SK-MEL-5 (cell line): ENCODE results near the gene KRTAP23-1. TPM values are rescaled to one million over a fixed set of nuclear protein-coding genes. Genes with fewer than 3 reads are reported as not detected.

Experiments
- DNase-seq: peaks from one replicate; pipeline ENCODE4 v3.0.0-alpha.2; 2016; ENCODE audit warnings: low read depth, low spot score
- in situ Hi-C: cut with HindIII; loops from 2 replicates; pipeline ENCODE4 v1.10.0; 2016; ENCODE audit warnings: low sequenced_read_pairs, high pct_unique_total_duplicates, low pct_unique_long_range_greater_than_20kb
- polyA plus RNA-seq, 2 experiments: library from polyadenylated mRNA; depleted of rRNA; stranded (reverse); fragments of >200 nt; gene quantifications; 2 replicates each; pipeline ENCODE4 v1.2.3, GENCODE V29; 2015
- total RNA-seq: library from RNA; depleted of rRNA; stranded (reverse); fragments of >200 nt; shearing (Covaris generic); gene quantifications from 2 replicates; pipeline ENCODE4 v1.2.3, GENCODE V29; 2014; rRNA removed

KRTAP23-1 gene, protein sequence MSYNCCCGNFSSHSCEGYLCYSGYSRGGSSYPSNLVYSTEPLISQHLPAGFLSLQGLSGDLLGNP
- total RNA-seq: not detected in 2 replicates
- not detected in 2 replicates for polyA plus RNA-seq (2015; cell fraction: cytosol; rRNA removed)
- polyA plus RNA-seq (2015; cell fraction: nucleus; rRNA removed): not detected in 2 replicates

DNA sequence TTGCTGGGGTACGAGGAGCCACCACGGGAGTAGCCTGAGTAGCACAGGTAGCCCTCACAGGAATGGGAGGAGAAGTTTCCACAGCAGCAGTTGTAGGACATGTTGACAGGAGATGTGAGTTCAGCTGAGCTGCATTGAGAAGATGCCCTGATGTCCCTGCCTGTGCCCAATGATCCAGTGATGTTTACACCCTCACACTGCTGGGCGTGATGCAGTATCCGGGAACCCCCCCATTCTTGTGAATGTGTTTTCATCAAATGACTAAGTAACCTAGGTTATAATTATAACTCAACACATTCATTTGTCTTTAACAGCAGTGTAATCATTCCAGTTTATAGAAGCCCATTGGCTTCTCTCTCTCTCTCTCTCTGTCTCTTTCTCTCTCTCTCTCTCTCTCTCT, at the start of gene KRTAP23-1:
TSS of gene KRTAP23-1 (minus strand) at position 101 of the 400 bp plus-strand sequence. CDS start at position 101, 0 bp downstream.
- in situ Hi-C loops: no loop called here
- DNase-seq: no peak

DNA sequence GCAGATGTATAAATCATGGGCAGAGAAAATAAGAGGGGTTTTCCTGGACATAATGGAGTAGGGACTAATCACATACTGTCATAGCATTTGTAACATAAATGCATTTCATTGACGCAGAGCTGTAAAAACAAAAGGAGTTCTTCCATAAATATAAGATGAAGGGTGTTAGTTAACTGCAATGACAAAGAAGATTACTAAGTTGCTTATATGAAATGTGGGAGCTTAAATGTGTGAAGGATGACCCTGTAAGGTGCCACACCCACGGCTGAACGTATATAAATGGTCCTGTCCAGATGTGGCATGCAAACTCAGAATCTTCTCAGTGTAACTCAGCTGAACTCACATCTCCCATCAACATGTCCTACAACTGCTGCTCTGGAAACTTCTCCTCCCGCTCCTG, 47.3 kb upstream of the KRTAP23-1 start, which contains the start of gene KRTAP13-1:
TSS of gene KRTAP13-1 (plus strand) at position 301 of the 400 bp plus-strand sequence. CDS start at position 357, 56 bp downstream.
- DNase-seq: no peak
- in situ Hi-C loops: no loop called here

DNA sequence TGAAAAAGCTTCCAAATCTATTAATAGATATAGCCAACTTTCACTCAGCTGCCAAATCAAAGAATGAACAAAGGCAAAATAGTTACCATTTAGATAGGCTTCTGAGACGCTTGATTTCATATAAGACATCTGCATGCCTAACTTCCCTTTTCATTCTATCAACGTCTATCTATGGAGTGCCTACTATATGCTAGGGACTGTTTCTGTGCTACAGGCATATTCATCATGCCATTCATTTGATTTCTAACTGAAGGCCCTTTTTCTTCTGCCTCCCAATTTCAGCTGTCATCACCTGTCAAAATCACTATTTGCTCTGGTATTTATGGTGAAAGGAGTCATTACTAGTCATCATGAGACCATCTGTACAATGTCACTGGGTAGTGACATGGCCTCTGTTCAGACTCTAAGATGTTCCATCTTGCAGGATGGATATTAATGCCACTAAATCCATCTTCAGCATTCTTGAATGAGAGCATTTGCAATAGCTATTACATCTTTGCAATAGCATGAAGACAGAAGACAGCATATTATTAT, 43.2 kb upstream of the KRTAP23-1 start:
- no peak for DNase-seq
- in situ Hi-C loops: no loop called here

DNA sequence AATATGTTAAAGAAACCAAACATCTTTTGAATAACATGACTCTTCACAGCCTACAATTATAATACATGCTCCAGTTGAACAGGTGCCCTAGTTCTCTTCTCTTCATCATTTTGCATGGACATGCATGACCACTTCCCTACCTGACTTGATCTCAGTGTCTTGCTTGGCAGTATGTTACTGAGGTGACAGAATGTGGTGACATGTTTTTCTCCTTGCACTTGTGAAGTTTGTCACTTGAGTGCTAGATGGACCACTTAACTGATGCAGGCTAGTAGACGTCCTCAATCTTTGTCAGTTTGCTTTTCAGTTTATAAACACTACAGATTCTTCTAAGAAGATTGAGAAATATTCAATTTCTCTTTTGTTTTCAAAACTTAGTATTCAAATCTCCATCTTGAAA, 33.8 kb upstream of the KRTAP23-1 start:
- in situ Hi-C loops: no loop called here
- no peak for DNase-seq

DNA sequence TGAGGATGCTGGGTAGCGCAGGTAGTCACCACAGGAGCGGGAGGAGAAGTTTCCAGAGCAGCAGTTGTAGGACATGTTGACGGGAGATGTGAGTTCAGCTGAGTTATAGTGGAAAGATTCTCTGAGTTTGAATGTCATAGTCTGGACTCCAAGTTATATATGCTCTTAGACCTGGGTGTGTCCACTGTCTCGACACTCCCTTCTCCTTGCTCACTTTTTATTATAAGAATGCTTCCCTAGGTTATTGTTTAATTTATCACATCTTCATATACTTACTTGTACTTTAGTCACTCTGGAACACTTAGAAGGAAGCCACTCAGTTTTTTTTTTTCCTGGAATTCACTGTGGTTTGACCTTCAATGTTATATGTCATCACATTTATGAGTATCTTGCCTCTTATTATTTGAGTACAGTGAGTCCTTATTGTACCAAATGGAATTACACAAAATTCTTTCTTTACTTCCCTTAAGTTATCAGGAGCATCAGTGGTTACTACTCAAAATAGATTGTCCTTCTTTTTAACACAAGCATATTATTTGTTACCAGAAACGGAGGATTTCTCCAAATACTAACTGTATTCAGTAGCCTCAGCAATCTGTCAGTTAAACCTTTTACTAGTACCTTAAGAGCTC, 23.8 kb upstream of the KRTAP23-1 start, which contains the start of gene KRTAP13-2:
TSS of gene KRTAP13-2 (minus strand) at position 133 of the 632 bp plus-strand sequence. CDS start at position 75, 58 bp downstream.
- in situ Hi-C loops: no loop called here
- peak; percentile 68 for DNase-seq

DNA sequence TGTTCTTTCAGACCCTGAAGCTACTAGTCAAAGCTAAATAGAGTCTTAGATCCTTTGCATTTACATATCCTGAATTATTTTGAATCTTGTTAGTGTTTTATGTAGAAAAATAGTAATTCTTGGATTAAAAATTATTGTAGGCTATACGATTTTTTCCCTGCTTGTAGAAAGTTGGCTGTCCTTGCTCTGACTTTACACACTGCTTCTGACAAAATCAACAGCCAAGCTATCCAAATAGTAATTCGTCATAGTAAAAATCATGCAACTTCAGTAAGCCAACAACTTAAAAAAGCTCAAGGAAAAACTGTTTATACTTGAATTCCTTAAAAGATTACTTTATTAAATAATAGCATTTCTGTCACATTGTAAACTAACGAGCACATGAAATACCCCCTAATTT, 7.5 kb upstream of the KRTAP23-1 start:
- DNase-seq: no peak
- in situ Hi-C loops: no loop called here

DNA sequence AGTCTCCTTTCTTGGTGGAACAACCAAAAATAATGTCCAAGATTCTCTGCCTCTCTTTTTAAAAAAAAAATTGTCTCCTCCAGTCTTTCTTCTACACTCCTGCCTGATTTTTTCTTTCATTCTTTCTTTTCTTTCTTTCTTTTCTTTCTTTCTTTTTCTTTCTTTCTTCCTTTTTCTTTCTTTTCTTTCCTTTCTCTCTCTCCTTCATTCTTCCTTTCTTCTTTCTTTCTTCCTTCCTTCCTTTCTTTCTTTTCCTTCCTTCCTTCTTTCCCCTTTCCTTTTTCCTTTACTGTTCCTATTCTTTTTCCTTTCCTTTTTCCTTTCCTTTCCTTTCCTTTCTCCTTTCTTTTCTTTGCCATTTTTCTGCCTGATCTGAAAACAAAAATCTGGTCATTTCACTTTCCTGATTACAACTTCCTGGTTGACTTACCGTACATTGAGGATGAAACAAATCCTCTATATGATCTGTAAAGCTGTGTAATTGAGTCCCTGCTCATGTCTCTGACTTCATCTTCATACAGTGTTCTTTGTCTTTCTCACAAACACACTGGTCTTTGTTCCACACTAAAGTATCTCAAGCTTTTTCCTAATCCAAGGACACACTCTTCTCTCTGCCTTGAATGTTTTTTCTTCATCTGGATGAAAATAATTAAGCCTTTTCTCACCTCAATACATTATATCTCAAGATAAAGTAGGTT, 6.1 kb upstream of the KRTAP23-1 start:
- DNase-seq: peak; percentile 70

DNA sequence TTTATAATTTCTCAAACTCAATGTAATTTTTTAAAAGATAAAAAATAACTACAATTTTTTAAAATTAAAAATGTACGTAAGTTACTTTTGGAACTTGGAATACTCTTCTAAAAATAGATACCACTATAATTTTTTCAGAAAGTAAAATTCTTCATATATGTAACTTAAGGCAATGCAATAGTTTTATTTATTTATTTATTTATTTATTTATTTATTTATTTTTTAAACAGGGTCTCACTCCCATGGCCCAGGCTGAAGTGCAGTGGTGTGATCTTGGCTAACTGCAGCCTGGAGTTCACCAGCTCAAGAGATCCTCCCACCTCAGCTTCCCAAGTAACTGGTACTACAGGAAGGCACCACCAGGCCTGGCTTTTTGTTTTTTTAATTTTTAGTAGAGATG, 3.1 kb upstream of the KRTAP23-1 start:
- no peak for DNase-seq
- in situ Hi-C loops: no loop called here

More for the DNA sequence above, 6.1 kb upstream of the KRTAP23-1 start:
- in situ Hi-C loops: no loop called here

DNA sequence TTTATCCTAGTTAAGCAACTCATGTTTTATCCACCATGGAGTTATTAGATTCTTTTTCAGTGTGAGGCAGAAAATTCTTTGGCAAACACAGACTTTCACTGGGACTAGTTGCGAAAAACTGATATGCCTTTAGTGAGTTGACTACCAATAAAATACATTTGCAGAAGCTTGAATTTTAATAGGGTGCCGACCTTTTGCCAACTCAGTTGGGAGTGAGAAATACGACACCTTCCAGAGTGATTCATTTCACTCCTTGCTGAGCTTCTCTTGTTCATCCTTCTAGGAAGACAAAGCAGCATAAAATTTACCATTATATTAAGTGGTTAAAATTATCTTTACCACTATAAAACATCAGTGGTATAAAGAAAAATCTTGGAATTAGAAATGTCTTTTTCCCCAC, 1.2 kb upstream of the KRTAP23-1 start:
- no peak for DNase-seq

DNA sequence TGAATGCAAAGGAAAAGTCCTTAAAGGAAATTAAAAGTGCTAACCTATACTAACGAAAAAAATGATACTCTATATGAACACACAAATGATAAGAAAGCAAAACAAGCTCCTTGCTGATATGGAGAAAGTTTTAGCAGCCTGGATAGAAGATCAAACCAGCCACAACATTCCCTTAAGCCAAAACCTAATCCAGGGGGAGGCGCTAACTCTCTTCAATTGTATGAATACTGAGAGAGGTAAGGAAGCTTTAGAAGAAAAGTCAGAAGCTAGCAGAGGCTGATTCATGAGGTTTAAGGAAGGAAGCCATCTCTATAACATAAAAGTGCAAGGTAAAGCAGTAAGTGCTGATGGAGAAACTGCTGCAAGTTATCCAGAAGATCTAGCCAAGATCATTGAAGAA, 3.4 kb downstream of the KRTAP23-1 start:
- in situ Hi-C loops: no loop called here
- peak; percentile 47 for DNase-seq

More for the DNA sequence above, 1.2 kb upstream of the KRTAP23-1 start:
- in situ Hi-C loops: no loop called here

DNA sequence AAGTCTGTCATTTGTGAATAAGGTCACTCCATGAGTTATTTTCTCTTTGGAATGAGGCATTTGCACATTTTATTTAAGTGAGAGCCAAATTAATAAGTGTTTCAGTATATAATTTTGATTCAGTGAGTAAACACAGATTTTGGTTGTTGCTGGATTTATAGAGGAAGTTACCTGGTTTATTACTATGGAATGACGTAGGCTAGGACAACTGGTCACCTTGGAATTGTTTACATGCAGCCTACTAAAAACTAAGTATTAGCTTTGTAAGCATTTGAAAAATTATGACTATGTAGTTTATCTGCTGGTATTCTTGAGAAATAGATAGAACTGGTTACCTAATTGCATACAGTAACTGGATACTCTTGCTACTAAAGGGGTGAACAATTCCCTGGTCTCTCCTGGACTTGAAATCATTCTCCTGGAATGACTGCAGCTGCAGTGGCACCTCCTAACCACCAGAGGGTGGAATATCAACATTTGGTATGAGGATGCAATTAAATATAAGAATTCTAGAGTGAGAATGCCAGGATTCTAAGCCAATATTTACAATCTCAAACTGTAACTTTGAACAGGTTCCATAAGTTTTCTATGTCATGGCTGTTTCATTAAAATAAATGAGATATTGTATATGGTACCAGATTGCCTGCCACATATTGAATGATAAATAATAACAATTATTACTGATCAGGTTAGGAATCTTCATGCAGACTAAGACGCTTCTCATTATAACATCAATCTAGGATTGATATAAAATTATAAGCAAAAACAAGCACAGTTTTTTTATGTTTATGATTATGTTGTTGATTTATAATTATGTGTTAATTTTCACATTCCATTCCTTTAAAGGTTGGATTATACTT, 7.5 kb downstream of the KRTAP23-1 start:
- peak; percentile 68 for DNase-seq
- in situ Hi-C loops: no loop called here

DNA sequence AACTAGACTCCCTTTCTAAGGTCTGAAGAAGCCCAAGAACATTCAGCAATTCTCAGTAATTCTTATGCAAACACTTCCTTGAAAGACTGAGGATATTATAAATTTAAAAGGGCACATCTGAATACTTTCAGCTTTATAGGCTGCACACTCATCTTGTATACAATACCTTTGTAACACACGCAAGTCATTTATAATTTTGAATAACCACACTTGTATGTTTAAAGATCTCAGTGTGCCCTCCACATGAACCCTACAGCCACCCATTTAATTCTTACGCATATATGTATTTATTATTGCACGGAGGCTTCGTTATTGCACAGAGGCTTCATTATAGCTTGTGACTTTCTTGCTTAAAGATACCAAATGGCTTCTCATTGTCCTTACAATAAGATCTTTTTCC, 9.7 kb downstream of the KRTAP23-1 start:
- DNase-seq: no peak
- in situ Hi-C loops: no loop called here

DNA sequence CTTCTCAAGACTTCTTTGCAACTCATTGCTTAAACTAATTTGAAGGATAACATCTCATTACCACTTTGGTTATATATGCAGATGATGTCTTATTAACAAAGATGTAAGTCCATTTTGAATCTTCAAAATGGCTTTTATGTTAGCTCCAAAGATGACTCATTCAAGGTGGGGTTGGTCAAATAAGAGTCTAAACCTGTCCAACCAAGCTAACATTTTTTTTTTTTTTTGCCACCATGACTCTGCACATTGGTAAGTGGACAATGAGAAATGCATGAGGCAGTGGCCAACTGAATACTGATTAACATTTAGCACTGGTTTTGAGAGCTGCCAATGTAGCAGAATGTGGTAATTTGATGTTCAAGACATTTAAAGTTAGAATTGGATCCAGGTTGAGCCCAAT, 10.6 kb downstream of the KRTAP23-1 start:
- in situ Hi-C loops: no loop called here
- no peak for DNase-seq

DNA sequence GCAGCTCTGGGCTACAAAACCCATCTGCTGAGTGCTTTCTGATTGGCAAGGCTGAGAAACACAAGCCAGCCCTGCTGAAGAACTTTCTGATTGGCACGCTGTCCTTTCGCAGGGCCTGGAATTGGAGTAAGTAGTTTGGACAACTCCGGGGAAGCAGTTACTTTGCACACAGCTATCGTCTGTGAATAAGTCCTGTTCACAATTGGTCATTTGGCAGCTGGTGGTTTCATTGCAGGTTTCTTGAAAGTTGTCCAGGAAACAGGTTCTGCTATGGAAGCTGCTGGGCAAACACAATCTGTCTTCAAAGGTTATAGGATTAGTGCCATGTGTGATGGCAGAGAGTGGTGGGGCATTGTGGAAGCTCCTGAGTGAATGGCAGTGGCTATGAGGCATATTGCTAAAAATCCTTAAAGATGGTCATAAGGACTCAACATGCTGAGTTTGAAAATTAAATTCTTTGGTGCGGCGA, 11.1 kb downstream of the KRTAP23-1 start, which contains the start of gene KRTAP27-1:
TSS of gene KRTAP27-1 (minus strand) at position 419 of the 469 bp plus-strand sequence. CDS start at position 393, 26 bp downstream.
- in situ Hi-C loops: no loop called here
- DNase-seq: no peak

DNA sequence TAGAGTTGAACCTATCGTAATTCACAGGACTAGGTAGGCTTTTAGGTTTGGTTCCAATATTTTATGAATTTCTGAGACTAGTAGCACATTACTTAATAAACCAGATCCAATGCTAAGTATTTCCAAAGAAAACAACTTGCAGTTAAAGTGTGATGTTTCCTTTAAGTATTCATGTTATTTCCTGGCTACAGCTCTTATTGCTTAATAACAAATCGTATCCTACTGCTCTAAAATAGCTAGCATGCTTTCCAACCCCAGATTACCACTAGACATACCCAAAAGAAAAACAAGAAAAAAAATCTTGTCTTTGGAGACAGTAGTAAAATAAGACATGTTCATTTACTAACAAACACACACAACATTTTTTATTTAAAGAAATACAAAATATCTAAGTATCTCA, 11.8 kb downstream of the KRTAP23-1 start:
- no peak for DNase-seq
- in situ Hi-C loops: no loop called here

DNA sequence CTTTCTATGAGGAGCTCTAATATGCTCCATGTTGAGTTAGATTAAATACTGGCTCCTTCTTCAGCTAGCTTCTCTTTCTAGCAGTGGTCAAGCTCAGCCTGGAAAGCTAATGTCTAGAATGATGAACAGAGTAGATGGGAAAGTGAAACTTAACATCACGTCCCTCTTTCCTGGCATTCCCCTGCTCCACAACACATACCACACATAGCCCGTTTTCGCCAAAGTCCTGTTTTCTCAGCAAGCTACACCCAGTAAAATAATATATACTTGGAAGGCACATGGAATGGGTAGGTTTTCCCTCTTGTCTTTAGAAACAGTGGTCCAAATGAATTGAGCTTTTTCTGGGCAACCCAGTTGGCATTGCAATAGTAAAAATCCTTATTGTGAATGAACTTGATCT, 14.7 kb downstream of the KRTAP23-1 start:
- in situ Hi-C loops: no loop called here
- no peak for DNase-seq

DNA sequence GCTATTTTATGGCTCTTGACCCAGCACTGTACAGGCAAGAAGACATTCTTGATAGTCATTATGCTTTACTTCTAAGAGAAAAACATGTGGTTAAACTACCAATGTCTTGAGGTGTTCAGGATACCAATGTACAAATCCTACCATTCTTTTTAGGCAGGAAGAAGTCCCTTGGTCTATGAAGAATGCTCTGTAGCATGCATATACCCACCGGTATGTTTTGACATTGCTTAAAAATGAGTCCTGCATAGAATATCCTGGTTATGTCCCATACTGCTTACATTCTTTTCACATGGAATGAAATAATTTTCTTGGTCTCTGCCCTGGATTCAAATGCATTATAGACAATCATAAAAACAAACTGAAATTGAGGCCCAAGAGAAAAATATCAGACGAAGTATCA, 15.7 kb downstream of the KRTAP23-1 start:
- in situ Hi-C loops: no loop called here

More for the DNA sequence above, 15.7 kb downstream of the KRTAP23-1 start:
- no peak for DNase-seq
